WERI-Rb-1 (cell line): ENCODE measurements around the gene COQ7.

ENCODE experiments used
- DNase-seq: peaks from one replicate; pipeline ENCODE4 v3.0.0-alpha.2; 2020
- H3K27ac ChIP-seq: fragments of 250-450 bp; sonication (Bioruptor Pico); 2 replicates; pipeline ENCODE4 v1.5.1; 2020; ENCODE audit warnings: mild to moderate bottlenecking, moderate library complexity
- H3K27me3 ChIP-seq: fragments of 250-450 bp; sonication (Bioruptor Pico); 2 replicates; pipeline ENCODE4 v1.5.1; 2021; ENCODE audit warnings: mild to moderate bottlenecking, low read depth, moderate library complexity; ENCODE audit not compliant: insufficient read depth, severe bottlenecking
- H3K36me3 ChIP-seq: fragments of 250-450 bp; sonication (Bioruptor Pico); 2 replicates; pipeline ENCODE4 v1.5.1; 2020; ENCODE audit warnings: mild to moderate bottlenecking, moderate library complexity
- H3K4me3 ChIP-seq: 2 replicates; pipeline ENCODE4 v1.5.1; 2011; ENCODE audit warnings: low read depth, mild to moderate bottlenecking, control low read depth, low read length
- H3K9me3 ChIP-seq: fragments of 250-450 bp; sonication (Bioruptor Pico); 2 replicates; pipeline ENCODE4 v1.5.1; 2021; ENCODE audit warnings: mild to moderate bottlenecking, moderate library complexity; ENCODE audit not compliant: severe bottlenecking
- CTCF ChIP-seq: IDR thresholded peaks from 2 replicates; pipeline ENCODE4 v1.5.1; 2011; ENCODE audit warnings: low read depth, mild to moderate bottlenecking, control low read depth, inconsistent platforms, low read length

COQ7 gene

GRCh38 chr16:19126300-19126699, 58.9 kb downstream of the COQ7 start:
- H3K36me3 ChIP-seq: no peaks in the 10 kb centered on the region
- no peak for TF ChIP-seq CTCF

GRCh38 chr16:19127205-19127604, 59.8 kb downstream of the COQ7 start:
- Histone ChIP-seq H3K36me3 (no peaks in the 10 kb centered on the region; the same call in 1 of the 2 replicates), H3K9me3 (peaks cover 9% of the 10 kb centered on the region), H3K27ac (peak overlapping the region; percentile 33), H3K27me3 (no peaks in the 10 kb centered on the region), H3K4me3 (no peak overlapping the region)
- TF ChIP-seq CTCF: no peak
- no peak for DNase-seq

More at GRCh38 chr16:19126300-19126699, 58.9 kb downstream of the COQ7 start:
- no peaks in the 10 kb centered on the region for H3K27me3 ChIP-seq
- no peak overlapping the region for H3K4me3 ChIP-seq
- H3K9me3 ChIP-seq: peaks cover 9% of the 10 kb centered on the region
- no peak for DNase-seq
- H3K27ac ChIP-seq: no peak overlapping the region

- no peak for TF ChIP-seq CTCF
- H3K9me3 ChIP-seq: peaks cover 9% of the 10 kb centered on the region
- no peak for DNase-seq
Measured at GRCh38 chr16:19127674-19128131, 60.3 kb downstream of the COQ7 start.

GRCh38 chr16:19128454-19129200, 61.2 kb downstream of the COQ7 start:
- Histone ChIP-seq H3K27me3 (no peaks in the 10 kb centered on the region), H3K36me3 (no peaks in the 10 kb centered on the region; the same call in 1 of the 2 replicates), H3K4me3 (no peak overlapping the region), H3K9me3 (peaks cover 9% of the 10 kb centered on the region), H3K27ac (no peak overlapping the region)
- DNase-seq: no peak
- TF ChIP-seq CTCF: no peak

More at GRCh38 chr16:19127674-19128131, 60.3 kb downstream of the COQ7 start:
- H3K27me3 ChIP-seq: no peaks in the 10 kb centered on the region
- peak overlapping the region; percentile 33 for H3K27ac ChIP-seq
- H3K36me3 ChIP-seq: no peaks in the 10 kb centered on the region; the same call in 1 of the 2 replicates
- no peak overlapping the region for H3K4me3 ChIP-seq
